Loucy (cell line): ENCODE results near the gene CLCNKA.
"Not testable (repeated sequence)": the region's sequence is repeated elsewhere in the genome, so short reads cannot be mapped to it uniquely, and the experiment has no call there.

ENCODE experiments used
- H2AFZ ChIP-seq: fragments of 200-600 bp; sonication (generic); 2 replicates; pipeline ENCODE4 v1.6.0; 2016; ENCODE audit warnings: antibody characterized with exemption, mild to moderate bottlenecking, low read length, moderate library complexity
- H3F3A ChIP-seq: fragments of 200-600 bp; 2 replicates; pipeline ENCODE4 v1.6.0; 2016; ENCODE audit warnings: antibody characterized with exemption, low read depth, mild to moderate bottlenecking
- H3K27me3 ChIP-seq: fragments of 200-600 bp; sonication (generic); 2 replicates; pipeline ENCODE4 v1.6.1; 2014; ENCODE audit warnings: low read length, mild to moderate bottlenecking; ENCODE audit not compliant: insufficient read depth, poor library complexity, severe bottlenecking
- H3K36me3 ChIP-seq: fragments of 200-600 bp; sonication (generic); 2 replicates; pipeline ENCODE4 v1.6.1; 2016; ENCODE audit warnings: low read length; ENCODE audit not compliant: insufficient read depth
- H3K4me1 ChIP-seq: fragments of 200-600 bp; sonication (generic); 2 replicates; pipeline ENCODE4 v1.5.1; 2014; ENCODE audit warnings: low read length, mild to moderate bottlenecking; ENCODE audit not compliant: insufficient read depth, poor library complexity, severe bottlenecking
- H3K4me2 ChIP-seq: fragments of 200-600 bp; sonication (generic); 2 replicates; pipeline ENCODE4 v1.6.0; 2014; ENCODE audit warnings: antibody characterized with exemption, low read length, low read depth, mild to moderate bottlenecking; ENCODE audit not compliant: poor library complexity, severe bottlenecking
- H3K4me3 ChIP-seq: fragments of 200-600 bp; sonication (generic); 2 replicates; pipeline ENCODE4 v1.5.1; 2014; ENCODE audit warnings: low read length, mild to moderate bottlenecking, mixed read lengths; ENCODE audit not compliant: poor library complexity, severe bottlenecking
- H3K79me2 ChIP-seq: fragments of 200-600 bp; sonication (generic); 2 replicates; pipeline ENCODE4 v1.6.1; 2014; ENCODE audit warnings: low read length; ENCODE audit not compliant: insufficient read depth
- H3K9ac ChIP-seq: fragments of 200-600 bp; sonication (generic); 2 replicates; pipeline ENCODE4 v1.6.0; 2014; ENCODE audit warnings: mild to moderate bottlenecking, low read depth, low read length, moderate library complexity; ENCODE audit not compliant: poor library complexity, severe bottlenecking
- H3K9me2 ChIP-seq: fragments of 200-600 bp; sonication (generic); replicated peaks from 2 replicates; pipeline ENCODE4 v1.6.1; 2016; ENCODE audit warnings: low read depth, low read length, mixed read lengths
- H3K9me3 ChIP-seq: fragments of 200-600 bp; sonication (generic); 2 replicates; pipeline ENCODE4 v1.6.1; 2014; ENCODE audit warnings: mild to moderate bottlenecking, antibody characterized with exemption, low read length, low read depth; ENCODE audit not compliant: insufficient read depth
- H4K20me1 ChIP-seq: fragments of 200-600 bp; sonication (generic); 2 replicates; pipeline ENCODE4 v1.6.0; 2014; ENCODE audit warnings: antibody characterized with exemption, low read length, mild to moderate bottlenecking; ENCODE audit not compliant: insufficient read depth, poor library complexity, severe bottlenecking
- CTCF ChIP-seq: fragments of 200-600 bp; sonication (generic); conservative IDR thresholded peaks from 2 replicates; pipeline ENCODE4 v1.5.1; 2014; ENCODE audit warnings: mild to moderate bottlenecking, antibody characterized with exemption, low read length
- EZH2phosphoT487 ChIP-seq: fragments of 200-600 bp; IDR thresholded peaks from 2 replicates; pipeline ENCODE4 v1.6.1; 2018; ENCODE audit warnings: antibody characterized with exemption, mild to moderate bottlenecking, moderate library complexity, borderline replicate concordance

Gene CLCNKA

GRCh38 chr1:16053781-16054502, 32.1 kb downstream of the CLCNKA start:
- Histone ChIP-seq H3K27me3 (no peaks in the 10 kb centered on the region), H3K36me3 (no peaks in the 10 kb centered on the region), H3K9me2 (no peaks in the 10 kb centered on the region), H3K4me2 (peak overlapping the region; percentile 3), H4K20me1 (no peaks in the 10 kb centered on the region), H3K4me3 (no peak overlapping the region), H3K9ac (no peak overlapping the region), H3K79me2 (no peaks in the 10 kb centered on the region), H3K4me1 (peaks cover 15% of the 10 kb centered on the region), H2AFZ (no peak overlapping the region), H3F3A (no peaks in the 10 kb centered on the region), H3K9me3 (no peaks in the 10 kb centered on the region)
- TF ChIP-seq CTCF (no peak), EZH2phosphoT487 (no peak)

GRCh38 chr1:16054598-16055540, 33.0 kb downstream of the CLCNKA start:
- Histone ChIP-seq H3K79me2 (no peaks in the 10 kb centered on the region), H3K27me3 (no peaks in the 10 kb centered on the region), H3K4me1 (peaks cover 15% of the 10 kb centered on the region), H3K4me2 (peak overlapping the region; percentile 3), H4K20me1 (no peaks in the 10 kb centered on the region), H3K9me3 (no peaks in the 10 kb centered on the region), H3F3A (no peaks in the 10 kb centered on the region), H3K36me3 (no peaks in the 10 kb centered on the region), H3K9ac (no peak overlapping the region), H3K9me2 (no peaks in the 10 kb centered on the region), H2AFZ (no peak overlapping the region), H3K4me3 (no peak overlapping the region)
- TF ChIP-seq CTCF (no peak), EZH2phosphoT487 (no peak)

GRCh38 chr1:16055613-16056520, 34.0 kb downstream of the CLCNKA start:
- Histone ChIP-seq H3K4me2 (no peak overlapping the region), H3K36me3 (no peaks in the 10 kb centered on the region), H3K9me2 (no peaks in the 10 kb centered on the region), H3K4me1 (peaks cover 15% of the 10 kb centered on the region), H3F3A (no peaks in the 10 kb centered on the region), H4K20me1 (no peaks in the 10 kb centered on the region), H3K4me3 (no peak overlapping the region), H2AFZ (peak overlapping the region; percentile 84), H3K9me3 (no peaks in the 10 kb centered on the region), H3K9ac (no peak overlapping the region), H3K27me3 (no peaks in the 10 kb centered on the region), H3K79me2 (no peaks in the 10 kb centered on the region)
- TF ChIP-seq EZH2phosphoT487 (no peak), CTCF (peak; percentile 86)

- H3K79me2 ChIP-seq, H3K4me2 ChIP-seq, H3K9me2 ChIP-seq, H3K9ac ChIP-seq, H3K36me3 ChIP-seq, H2AFZ ChIP-seq, H4K20me1 ChIP-seq, H3K27me3 ChIP-seq, H3K9me3 ChIP-seq, H3K4me3 ChIP-seq, H3F3A ChIP-seq: not testable (repeated sequence)
- peaks cover 15% of the 10 kb centered on the region for H3K4me1 ChIP-seq
These were observed 34.7 kb downstream of the CLCNKA start for GRCh38 chr1:16056521-16056912.
